Measurements from ENCODE around the gene PLOD2.

PLOD2 gene

DNA sequence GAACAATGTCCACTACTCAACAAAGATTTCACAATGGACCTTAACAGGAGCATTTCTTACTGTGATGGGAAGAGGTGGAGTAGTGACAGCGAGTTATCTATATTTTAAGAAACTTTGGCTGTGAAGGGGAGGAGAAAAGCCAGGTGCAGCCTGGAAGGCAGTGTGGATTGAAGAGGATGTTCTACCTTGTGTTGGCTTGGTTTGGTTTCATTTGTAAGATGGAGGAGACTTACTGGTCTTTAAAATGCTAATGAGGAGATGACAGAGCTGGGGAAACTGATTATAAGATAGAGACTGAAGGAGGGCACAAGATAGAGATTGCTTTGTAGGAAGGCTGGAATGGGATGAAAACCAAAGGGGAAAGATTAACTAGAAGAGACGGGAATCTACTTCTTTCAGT lies 59.4 kb downstream of the PLOD2 start:
- no peak for ATAC-seq (replicated peaks; ENCODE audit: extremely low read depth, poor library complexity, severe bottlenecking)
- H3K9me3 Mint-ChIP-seq, result no peaks in the 10 kb centered on the region
- no peak overlapping the region for H3K4me3 Mint-ChIP-seq
- H3K4me1 Mint-ChIP-seq, result no peaks in the 10 kb centered on the region
- no peaks in the 10 kb centered on the region for H3K27me3 Mint-ChIP-seq
- H3K27ac Mint-ChIP-seq (ENCODE audit: low read depth), result no peak overlapping the region
- H3K36me3 Mint-ChIP-seq (ENCODE audit: insufficient read depth), result no peaks in the 10 kb centered on the region
- DNase-seq (ENCODE audit: low spot score in 2 of 2), result no peak

DNA sequence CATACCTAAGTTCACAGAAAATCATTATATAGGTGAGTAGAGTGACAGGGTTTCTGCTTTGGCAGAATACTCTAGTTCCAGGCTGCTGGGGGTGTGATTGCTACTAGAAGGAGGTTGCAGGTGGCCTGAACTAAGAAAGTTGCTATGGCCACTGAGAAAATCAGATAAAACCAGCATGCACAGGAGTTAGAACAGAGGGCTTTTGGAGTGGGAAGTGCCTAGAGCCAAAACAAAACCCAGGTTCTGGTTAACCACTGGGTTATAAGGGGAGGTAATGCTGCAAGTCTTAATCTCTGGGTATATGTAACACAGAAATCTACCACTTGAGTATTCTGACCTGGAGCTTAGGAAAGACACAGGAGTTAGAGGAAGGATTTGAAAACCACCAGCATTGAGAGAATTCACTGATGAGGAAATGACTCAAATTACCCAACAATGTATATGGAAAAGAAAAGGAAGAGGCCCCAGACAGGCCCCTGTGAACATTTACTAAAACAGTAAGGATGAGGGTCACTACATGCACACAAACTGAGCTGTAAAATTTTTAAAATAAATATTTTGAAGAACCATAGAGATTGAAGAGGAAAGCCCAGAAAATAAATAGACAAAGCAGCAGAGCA lies 60.0 kb downstream of the PLOD2 start:
- ATAC-seq (replicated peaks; ENCODE audit: extremely low read depth, poor library complexity, severe bottlenecking) (no peak), DNase-seq (ENCODE audit: low spot score in 2 of 2) (no peak)
- no peak overlapping the region for H3K4me3 Mint-ChIP-seq
- no peaks in the 10 kb centered on the region for H3K27me3 Mint-ChIP-seq
- no peaks in the 10 kb centered on the region for H3K4me1 Mint-ChIP-seq
- H3K27ac Mint-ChIP-seq (ENCODE audit: low read depth), result no peak overlapping the region
- H3K9me3 Mint-ChIP-seq, result no peaks in the 10 kb centered on the region
- no peaks in the 10 kb centered on the region for H3K36me3 Mint-ChIP-seq (ENCODE audit: insufficient read depth)

DNA sequence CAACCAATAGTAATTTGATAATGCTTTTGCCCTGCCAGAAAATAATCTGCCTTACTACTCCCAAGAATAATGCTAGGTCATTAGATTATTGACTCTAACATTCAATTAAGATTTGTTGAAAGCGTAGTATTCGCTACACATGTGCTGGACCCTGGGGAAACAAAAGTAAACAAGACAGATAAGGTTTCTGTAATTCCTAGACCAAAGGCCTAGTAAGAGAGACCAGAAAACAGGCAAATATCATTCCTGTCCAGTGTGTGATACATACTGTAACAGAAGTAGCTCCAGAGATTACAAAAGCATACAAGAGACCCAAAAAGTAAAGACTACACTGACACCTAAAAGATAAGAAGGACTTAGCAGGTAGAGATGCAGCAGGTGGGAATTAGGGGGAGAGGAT lies 60.8 kb downstream of the PLOD2 start:
- no peak overlapping the region for H3K27ac Mint-ChIP-seq (ENCODE audit: low read depth)
- no peaks in the 10 kb centered on the region for H3K27me3 Mint-ChIP-seq
- no peaks in the 10 kb centered on the region for H3K9me3 Mint-ChIP-seq
- DNase-seq (ENCODE audit: low spot score in 2 of 2), result no peak
- H3K4me3 Mint-ChIP-seq, result no peak overlapping the region
- H3K4me1 Mint-ChIP-seq, result no peaks in the 10 kb centered on the region
- no peak for ATAC-seq (replicated peaks; ENCODE audit: extremely low read depth, poor library complexity, severe bottlenecking)
- no peaks in the 10 kb centered on the region for H3K36me3 Mint-ChIP-seq (ENCODE audit: insufficient read depth)

DNA sequence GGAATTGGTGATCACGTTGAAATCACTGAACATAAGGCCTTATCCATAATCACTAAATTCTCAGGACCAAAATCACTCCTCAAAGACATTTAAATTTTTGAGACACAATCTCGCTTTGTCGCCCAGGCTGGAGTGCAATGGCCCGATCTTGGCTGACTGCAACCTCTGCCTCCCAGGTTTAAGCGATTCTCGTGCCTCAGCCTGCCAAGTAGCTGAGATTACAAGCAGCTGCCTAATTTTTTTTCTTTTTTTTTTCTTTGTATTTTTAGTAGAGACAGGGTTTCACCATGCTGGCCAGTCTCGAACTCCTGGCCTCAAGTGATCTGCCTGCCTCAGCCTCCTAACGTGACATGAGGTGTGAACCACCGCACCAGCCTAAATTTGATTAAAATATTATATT lies 61.7 kb downstream of the PLOD2 start:
- Mint-ChIP-seq H3K27me3 (no peaks in the 10 kb centered on the region), H3K4me1 (no peaks in the 10 kb centered on the region), H3K36me3 (ENCODE audit: insufficient read depth) (no peaks in the 10 kb centered on the region), H3K4me3 (no peak overlapping the region), H3K27ac (ENCODE audit: low read depth) (no peak overlapping the region), H3K9me3 (no peaks in the 10 kb centered on the region)
- ATAC-seq (replicated peaks; ENCODE audit: extremely low read depth, poor library complexity, severe bottlenecking) (no peak), DNase-seq (ENCODE audit: low spot score in 2 of 2) (no peak)

DNA sequence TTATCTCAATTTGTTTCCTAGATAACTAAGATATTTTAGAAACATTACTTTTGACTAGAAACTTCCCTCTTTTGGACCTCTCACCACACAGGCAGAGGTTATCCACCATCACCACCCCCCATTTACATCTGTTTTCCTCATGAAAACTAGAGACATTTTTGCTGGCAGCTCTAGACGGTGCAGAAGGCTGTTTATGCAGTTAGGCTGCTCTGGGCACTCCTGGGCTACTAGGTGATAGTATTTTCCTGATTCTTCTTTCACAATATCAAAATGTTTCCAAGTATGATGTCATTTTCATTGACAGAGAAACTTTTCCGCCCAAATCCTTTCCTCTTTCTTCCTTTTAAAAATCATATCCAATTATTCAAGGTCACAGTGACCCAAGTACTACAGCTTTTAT lies 67.1 kb downstream of the PLOD2 start:
- Mint-ChIP-seq H3K9me3 (no peaks in the 10 kb centered on the region), H3K4me3 (no peak overlapping the region), H3K27me3 (no peaks in the 10 kb centered on the region), H3K4me1 (no peaks in the 10 kb centered on the region), H3K27ac (ENCODE audit: low read depth) (no peak overlapping the region), H3K36me3 (ENCODE audit: insufficient read depth) (no peaks in the 10 kb centered on the region)
- no peak for DNase-seq (ENCODE audit: low spot score in 2 of 2)
- no peak for ATAC-seq (replicated peaks; ENCODE audit: extremely low read depth, poor library complexity, severe bottlenecking)

DNA sequence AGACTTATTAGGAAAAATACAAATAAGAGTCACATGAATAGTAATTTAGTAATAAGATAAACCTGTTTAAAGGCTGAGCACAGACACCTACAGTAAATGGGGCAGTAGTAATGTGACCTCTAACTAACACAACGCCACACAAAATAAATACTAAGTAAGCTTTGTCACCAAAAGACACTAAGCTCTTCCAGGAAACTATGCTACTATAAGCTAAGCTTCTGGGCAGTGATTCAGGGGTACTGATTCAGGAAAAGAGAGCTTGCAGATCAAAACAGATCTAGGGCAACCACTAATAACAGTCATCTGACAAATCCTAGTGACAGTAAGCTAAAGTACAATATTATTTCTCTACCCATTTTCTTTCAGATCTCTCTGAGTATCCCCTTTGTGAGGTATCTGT lies 68.8 kb downstream of the PLOD2 start:
- Mint-ChIP-seq H3K9me3 (no peaks in the 10 kb centered on the region), H3K4me3 (no peak overlapping the region), H3K27ac (ENCODE audit: low read depth) (no peak overlapping the region), H3K4me1 (no peaks in the 10 kb centered on the region), H3K27me3 (no peaks in the 10 kb centered on the region), H3K36me3 (ENCODE audit: insufficient read depth) (no peaks in the 10 kb centered on the region)
- DNase-seq (ENCODE audit: low spot score in 2 of 2) (no peak), ATAC-seq (replicated peaks; ENCODE audit: extremely low read depth, poor library complexity, severe bottlenecking) (no peak)

DNA sequence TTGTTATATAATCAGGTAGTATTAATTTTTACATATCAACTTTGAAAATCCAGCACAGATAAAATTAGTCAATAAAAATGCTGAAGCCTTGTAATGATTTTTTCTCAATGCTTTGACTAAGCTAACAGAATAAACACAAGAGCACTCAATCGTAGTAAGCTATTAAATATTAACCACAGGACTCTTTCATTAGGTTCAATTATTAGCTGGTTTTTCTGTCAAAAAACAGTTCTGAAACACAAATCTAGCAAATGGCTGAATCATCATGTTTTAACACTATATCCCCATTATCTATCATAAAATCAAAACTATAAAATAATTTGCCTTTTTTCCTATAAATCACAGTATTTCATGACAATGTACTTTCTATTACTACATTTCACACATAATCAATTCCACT lies 69.6 kb downstream of the PLOD2 start:
- DNase-seq (ENCODE audit: low spot score in 2 of 2) (no peak), ATAC-seq (replicated peaks; ENCODE audit: extremely low read depth, poor library complexity, severe bottlenecking) (no peak)
- Mint-ChIP-seq H3K9me3 (no peaks in the 10 kb centered on the region), H3K36me3 (ENCODE audit: insufficient read depth) (no peaks in the 10 kb centered on the region), H3K27ac (ENCODE audit: low read depth) (no peak overlapping the region), H3K27me3 (no peaks in the 10 kb centered on the region), H3K4me1 (no peaks in the 10 kb centered on the region), H3K4me3 (no peak overlapping the region)

DNA sequence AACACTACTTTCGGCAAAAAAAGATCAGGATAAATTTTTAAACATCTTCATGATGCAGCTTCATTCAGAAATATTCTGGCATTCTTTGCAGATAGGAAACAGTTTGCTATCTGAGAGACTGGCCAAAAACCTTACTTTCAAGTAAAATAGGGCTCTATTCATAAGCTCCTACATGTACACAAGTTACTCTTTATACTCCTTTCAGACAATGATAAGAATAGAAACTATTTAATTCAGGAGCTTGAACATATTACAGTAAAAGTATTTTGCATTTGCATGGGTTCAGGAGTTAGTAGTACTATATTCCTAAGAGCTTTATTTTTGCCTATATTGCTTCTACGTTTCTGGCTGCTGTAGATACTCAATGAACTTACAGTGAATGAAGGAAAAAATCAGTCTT lies 70.5 kb downstream of the PLOD2 start:
- no peak for ATAC-seq (replicated peaks; ENCODE audit: extremely low read depth, poor library complexity, severe bottlenecking)
- H3K27ac Mint-ChIP-seq (ENCODE audit: low read depth), result no peak overlapping the region

DNA sequence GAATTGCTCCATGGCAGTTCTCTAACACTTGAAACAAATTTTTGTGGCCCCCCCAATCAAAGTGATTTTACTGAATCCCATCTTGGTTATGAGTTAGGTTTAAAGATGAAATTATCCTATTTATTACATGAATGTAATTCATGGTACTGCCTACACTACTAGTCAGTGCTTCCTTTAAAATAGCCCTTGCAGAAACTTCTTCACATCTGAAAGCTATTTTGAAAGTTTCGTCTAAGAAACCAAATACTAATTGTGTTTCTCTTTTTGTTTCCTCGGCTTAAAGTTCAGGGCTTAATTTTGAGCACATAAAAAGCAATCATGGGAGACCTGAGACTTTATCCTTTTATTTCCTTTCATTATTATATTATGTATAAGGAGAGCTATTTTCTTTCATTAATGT lies 72.1 kb downstream of the PLOD2 start:
- H3K27ac Mint-ChIP-seq (ENCODE audit: low read depth), result no peak overlapping the region

More for the DNA sequence above, 70.5 kb downstream of the PLOD2 start:
- no peaks in the 10 kb centered on the region for H3K36me3 Mint-ChIP-seq (ENCODE audit: insufficient read depth)
- H3K9me3 Mint-ChIP-seq, result no peaks in the 10 kb centered on the region
- no peaks in the 10 kb centered on the region for H3K27me3 Mint-ChIP-seq
- no peaks in the 10 kb centered on the region for H3K4me1 Mint-ChIP-seq
- no peak overlapping the region for H3K4me3 Mint-ChIP-seq
- no peak for DNase-seq (ENCODE audit: low spot score in 2 of 2)

DNA sequence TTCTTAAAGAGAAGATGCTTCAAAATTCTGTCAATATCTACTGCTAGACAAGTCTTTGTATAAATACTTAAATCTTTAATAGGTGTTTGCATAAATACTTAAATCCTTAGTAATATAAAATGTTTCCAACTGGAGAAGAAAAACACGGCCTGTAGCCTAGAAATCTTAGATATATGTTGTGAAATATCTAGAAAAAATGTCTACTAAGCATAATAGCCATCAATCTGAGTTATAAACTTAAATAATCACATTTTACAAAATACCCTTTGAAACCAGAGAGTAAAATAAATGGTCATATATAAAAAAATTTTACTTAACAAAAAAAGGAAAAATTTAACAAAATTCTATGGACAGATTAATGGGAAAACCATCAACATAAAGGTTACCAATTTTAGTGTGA lies 73.9 kb downstream of the PLOD2 start:
- H3K27ac Mint-ChIP-seq (ENCODE audit: low read depth), result no peak overlapping the region
- ATAC-seq (replicated peaks; ENCODE audit: extremely low read depth, poor library complexity, severe bottlenecking) (no peak), DNase-seq (ENCODE audit: low spot score in 2 of 2) (no peak)
- H3K4me1 Mint-ChIP-seq, result no peaks in the 10 kb centered on the region
- no peaks in the 10 kb centered on the region for H3K36me3 Mint-ChIP-seq (ENCODE audit: insufficient read depth)
- H3K9me3 Mint-ChIP-seq, result no peaks in the 10 kb centered on the region
- no peaks in the 10 kb centered on the region for H3K27me3 Mint-ChIP-seq
- H3K4me3 Mint-ChIP-seq, result no peak overlapping the region

More for the DNA sequence above, 72.1 kb downstream of the PLOD2 start:
- ATAC-seq (replicated peaks; ENCODE audit: extremely low read depth, poor library complexity, severe bottlenecking) (no peak), DNase-seq (ENCODE audit: low spot score in 2 of 2) (no peak)
- Mint-ChIP-seq H3K4me1 (no peaks in the 10 kb centered on the region), H3K9me3 (no peaks in the 10 kb centered on the region), H3K36me3 (ENCODE audit: insufficient read depth) (no peaks in the 10 kb centered on the region), H3K4me3 (no peak overlapping the region), H3K27me3 (no peaks in the 10 kb centered on the region)

DNA sequence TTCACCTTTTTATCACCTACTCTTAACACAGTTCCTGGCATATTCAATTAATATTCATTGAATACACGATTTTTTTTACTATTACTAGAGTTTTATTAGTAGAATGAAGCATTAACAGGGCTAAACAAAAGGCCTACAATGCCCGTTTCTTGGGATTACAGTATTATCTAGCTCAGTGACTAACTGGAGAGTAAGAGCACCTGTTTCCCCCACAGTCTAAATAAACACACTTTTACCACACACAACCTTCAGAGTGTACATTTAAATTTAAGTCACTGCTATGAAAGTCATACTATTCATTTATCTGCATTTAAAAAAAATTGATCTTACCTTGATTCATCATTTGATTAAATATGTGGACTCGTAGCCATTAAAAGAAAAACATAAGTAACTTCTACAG lies 74.8 kb downstream of the PLOD2 start:
- no peaks in the 10 kb centered on the region for H3K36me3 Mint-ChIP-seq (ENCODE audit: insufficient read depth)
- H3K27ac Mint-ChIP-seq (ENCODE audit: low read depth), result no peak overlapping the region
- H3K4me1 Mint-ChIP-seq, result no peaks in the 10 kb centered on the region
- DNase-seq (ENCODE audit: low spot score in 2 of 2) (no peak), ATAC-seq (replicated peaks; ENCODE audit: extremely low read depth, poor library complexity, severe bottlenecking) (no peak)
- no peaks in the 10 kb centered on the region for H3K27me3 Mint-ChIP-seq
- no peaks in the 10 kb centered on the region for H3K9me3 Mint-ChIP-seq
- no peak overlapping the region for H3K4me3 Mint-ChIP-seq

DNA sequence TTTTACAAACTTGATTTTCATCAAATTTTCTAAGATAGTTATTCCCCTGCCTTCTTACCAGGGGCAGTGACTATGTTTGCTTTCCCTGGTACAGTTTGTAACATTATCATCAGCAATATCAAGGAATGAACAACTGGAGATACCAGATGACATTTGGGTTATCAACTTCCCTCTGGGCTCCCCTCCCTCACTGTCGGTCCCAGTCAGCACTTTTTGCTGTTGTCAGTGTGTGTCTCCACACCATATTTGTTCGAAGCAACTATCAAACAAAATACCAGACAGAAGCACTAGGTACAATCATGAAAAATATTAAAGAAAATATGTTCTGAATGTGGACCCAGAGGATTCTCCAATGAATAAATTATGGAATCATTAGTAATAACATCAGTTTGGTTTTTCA lies 75.3 kb downstream of the PLOD2 start:
- Mint-ChIP-seq H3K27me3 (no peaks in the 10 kb centered on the region), H3K27ac (ENCODE audit: low read depth) (no peak overlapping the region), H3K4me1 (no peaks in the 10 kb centered on the region), H3K4me3 (no peak overlapping the region), H3K36me3 (ENCODE audit: insufficient read depth) (no peaks in the 10 kb centered on the region), H3K9me3 (no peaks in the 10 kb centered on the region)
- DNase-seq (ENCODE audit: low spot score in 2 of 2), result no peak
- no peak for ATAC-seq (replicated peaks; ENCODE audit: extremely low read depth, poor library complexity, severe bottlenecking)

DNA sequence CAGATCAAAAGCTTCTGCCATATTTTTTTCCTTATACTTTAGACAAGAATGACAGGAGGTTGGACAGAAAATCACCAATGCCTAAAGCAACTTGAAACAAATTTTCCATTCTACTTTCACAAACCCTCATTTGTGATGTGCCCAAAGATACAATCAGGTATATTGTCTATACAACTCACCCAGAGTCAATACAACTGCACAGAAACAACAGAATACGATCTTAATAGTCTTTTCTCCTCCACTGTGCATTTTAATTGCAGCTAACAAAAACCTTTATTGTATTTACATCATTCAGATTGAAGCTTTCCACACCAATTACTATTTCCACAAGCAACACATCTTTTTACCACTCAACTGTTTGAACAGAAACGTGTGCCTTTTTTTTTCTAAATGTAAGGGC lies 80.4 kb downstream of the PLOD2 start:
- no peak for DNase-seq (ENCODE audit: low spot score in 2 of 2)
- Mint-ChIP-seq H3K9me3 (no peaks in the 10 kb centered on the region), H3K4me3 (no peak overlapping the region), H3K4me1 (no peaks in the 10 kb centered on the region), H3K36me3 (ENCODE audit: insufficient read depth) (no peaks in the 10 kb centered on the region), H3K27me3 (no peaks in the 10 kb centered on the region), H3K27ac (ENCODE audit: low read depth) (no peak overlapping the region)
- no peak for ATAC-seq (replicated peaks; ENCODE audit: extremely low read depth, poor library complexity, severe bottlenecking)

DNA sequence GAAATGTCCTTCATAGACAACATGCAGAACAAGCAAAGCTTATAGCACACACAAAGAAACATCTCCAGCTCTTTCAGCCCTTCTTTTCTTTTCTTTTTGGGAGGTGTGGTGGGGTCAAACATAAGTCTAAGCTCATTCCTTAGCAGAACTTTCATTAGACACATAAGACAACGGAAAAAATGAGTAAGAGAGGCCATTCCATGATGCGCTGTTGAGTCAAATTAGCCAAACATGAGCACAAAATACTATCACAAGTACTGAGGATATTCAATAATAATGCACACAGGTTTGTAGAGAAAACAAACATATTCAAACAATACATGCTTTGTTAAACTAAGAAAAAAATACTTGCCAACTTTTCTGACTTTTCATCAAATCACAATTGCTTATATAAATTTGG lies 83.0 kb downstream of the PLOD2 start:
- no peak overlapping the region for H3K27ac Mint-ChIP-seq (ENCODE audit: low read depth)
- H3K4me1 Mint-ChIP-seq, result no peaks in the 10 kb centered on the region
- no peaks in the 10 kb centered on the region for H3K9me3 Mint-ChIP-seq
- H3K27me3 Mint-ChIP-seq, result no peaks in the 10 kb centered on the region
- DNase-seq (ENCODE audit: low spot score in 2 of 2), result no peak
- H3K36me3 Mint-ChIP-seq (ENCODE audit: insufficient read depth), result no peaks in the 10 kb centered on the region
- ATAC-seq (replicated peaks; ENCODE audit: extremely low read depth, poor library complexity, severe bottlenecking), result no peak
- no peak overlapping the region for H3K4me3 Mint-ChIP-seq
